ENCODE data around the gene EBNA1BP2. TPM values are rescaled to one million over a fixed set of nuclear protein-coding genes. Genes with fewer than 3 reads are reported as not detected.

The EBNA1BP2 gene
- total RNA-seq, 4 donors from 2014 or later: 41.5 to 110 (median 49.9) TPM

DNA sequence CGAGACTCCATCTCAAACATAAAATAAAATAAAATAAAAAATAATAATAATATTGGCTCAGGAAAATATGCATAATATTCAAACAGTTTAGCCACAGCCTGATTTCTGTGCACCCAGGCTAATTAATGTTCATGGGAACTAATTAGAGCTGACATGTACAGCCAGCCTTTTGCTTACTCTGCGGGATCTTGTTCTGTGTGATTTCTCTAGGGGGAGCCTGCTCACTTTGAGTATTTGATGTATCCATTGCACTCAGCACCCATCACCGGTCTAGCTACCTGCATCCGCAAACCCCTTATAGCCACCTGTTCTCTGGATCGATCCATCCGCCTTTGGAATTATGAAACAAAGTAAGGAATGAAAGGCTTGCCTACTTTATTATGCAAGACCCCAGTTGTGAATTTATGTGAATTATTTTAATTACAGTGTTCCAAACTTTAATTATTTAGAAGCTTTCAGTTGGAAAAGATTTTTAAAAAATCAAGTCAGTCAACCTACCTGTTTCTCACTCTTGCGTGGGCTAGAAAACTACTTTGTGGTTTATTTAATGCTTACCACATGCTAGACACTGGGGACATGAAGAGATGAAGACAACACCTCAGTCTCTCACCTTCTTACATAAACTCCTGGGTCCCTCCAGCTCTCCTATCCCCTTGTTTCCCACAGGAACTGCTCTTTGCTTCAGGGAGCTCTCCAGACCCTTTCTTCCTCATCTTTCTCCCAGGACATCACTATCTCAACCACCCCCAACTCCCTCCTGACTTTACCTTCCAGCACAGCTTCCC lies 25.4 kb upstream of the EBNA1BP2 start:
- TF ChIP-seq, protein P1, sequence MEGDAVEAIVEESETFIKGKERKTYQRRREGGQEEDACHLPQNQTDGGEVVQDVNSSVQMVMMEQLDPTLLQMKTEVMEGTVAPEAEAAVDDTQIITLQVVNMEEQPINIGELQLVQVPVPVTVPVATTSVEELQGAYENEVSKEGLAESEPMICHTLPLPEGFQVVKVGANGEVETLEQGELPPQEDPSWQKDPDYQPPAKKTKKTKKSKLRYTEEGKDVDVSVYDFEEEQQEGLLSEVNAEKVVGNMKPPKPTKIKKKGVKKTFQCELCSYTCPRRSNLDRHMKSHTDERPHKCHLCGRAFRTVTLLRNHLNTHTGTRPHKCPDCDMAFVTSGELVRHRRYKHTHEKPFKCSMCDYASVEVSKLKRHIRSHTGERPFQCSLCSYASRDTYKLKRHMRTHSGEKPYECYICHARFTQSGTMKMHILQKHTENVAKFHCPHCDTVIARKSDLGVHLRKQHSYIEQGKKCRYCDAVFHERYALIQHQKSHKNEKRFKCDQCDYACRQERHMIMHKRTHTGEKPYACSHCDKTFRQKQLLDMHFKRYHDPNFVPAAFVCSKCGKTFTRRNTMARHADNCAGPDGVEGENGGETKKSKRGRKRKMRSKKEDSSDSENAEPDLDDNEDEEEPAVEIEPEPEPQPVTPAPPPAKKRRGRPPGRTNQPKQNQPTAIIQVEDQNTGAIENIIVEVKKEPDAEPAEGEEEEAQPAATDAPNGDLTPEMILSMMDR (IDR thresholded peaks at IDR 0.05): no peak
- no peak for DNase-seq (ENCODE audit: low spot score)
- ATAC-seq (ENCODE audit: low FRiP score): no peak

DNA sequence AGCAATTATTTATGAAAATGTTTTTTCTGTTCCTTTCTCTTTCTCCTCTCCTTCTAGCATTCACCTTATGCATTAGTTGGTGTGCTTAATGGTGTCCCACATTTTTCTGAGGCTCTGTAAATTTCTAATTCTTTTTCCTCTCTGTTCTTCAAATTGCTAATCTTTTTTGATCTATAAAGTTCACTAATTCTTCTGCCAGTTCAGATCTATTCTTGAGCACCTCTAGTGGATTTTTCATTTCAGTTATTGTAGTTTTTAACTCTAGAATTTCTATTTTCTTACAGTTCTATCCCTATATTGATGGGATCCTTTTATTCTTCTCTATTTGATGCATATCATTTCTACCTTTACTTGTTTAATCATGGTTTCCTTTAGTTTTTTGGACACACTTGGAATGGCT lies 22.4 kb upstream of the EBNA1BP2 start:
- DNase-seq (ENCODE audit: low spot score) (no peak), ATAC-seq (ENCODE audit: low FRiP score) (no peak)
- TF ChIP-seq, protein P1 (IDR thresholded peaks at IDR 0.05): no peak

DNA sequence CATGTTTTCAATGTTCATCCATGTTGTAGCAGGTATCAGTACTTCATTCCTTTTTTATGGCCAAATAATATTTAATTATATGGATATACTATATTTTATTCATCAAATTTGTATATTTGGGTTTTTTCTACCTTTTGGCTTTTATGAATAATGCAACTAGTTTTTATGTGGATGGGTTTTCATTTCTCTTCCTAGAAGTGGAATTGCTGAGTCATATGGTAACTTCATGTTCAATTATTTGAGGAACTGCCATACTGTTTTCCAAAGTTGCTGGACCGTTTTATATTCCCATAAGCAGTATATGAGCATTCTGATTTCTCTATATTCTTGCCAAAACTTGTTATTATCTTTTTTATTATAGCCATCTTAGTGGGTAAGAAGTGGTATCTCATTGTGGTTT lies 16.0 kb upstream of the EBNA1BP2 start:
- TF ChIP-seq, protein P1 (IDR thresholded peaks at IDR 0.05): no peak
- ATAC-seq (ENCODE audit: low FRiP score) (no peak), DNase-seq (ENCODE audit: low spot score) (no peak)

DNA sequence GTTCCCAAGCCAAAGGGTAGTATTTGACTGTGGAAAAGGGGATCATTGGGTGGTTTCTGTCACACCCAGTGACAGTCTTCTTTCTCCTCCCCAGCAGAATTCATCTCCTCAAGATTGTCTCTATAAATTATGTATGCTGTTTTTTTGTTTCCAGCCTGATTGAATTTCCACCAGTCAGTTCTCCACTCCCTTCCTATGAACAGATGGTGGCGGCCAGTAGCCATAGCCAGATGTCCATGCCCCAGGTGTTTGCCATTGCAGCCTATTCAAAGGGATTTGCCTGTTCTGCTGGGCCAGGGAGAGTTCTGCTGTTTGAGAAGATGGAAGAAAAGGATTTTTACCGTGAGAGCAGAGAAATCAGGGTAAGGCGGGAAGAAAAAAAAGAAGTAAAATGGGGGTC lies 12.9 kb upstream of the EBNA1BP2 start:
- DNase-seq (ENCODE audit: low spot score) (no peak), ATAC-seq (ENCODE audit: low FRiP score) (no peak)
- TF ChIP-seq, protein P1 (IDR thresholded peaks at IDR 0.05): no peak

DNA sequence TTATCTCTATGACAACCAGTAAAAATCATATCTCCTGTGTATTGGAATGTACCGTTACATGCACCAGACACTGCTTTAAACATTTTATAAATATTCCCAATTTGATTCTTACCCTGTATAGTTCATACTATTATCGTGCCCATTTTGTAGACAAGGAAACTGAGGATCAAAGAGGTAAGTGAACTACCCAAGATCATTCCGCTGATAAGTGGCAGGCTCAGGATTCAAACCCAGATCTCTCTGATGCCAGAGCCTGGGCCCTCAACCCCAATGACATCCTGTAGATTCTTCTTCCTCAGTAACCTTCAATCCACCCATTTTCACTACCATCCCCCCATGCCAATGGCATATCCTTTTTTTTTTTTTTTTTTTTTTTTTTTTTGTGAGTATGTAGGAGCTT lies 12.3 kb upstream of the EBNA1BP2 start:
- ATAC-seq (ENCODE audit: low FRiP score) (no peak), DNase-seq (ENCODE audit: low spot score) (no peak)
- TF ChIP-seq, protein P1 (IDR thresholded peaks at IDR 0.05): no peak

DNA sequence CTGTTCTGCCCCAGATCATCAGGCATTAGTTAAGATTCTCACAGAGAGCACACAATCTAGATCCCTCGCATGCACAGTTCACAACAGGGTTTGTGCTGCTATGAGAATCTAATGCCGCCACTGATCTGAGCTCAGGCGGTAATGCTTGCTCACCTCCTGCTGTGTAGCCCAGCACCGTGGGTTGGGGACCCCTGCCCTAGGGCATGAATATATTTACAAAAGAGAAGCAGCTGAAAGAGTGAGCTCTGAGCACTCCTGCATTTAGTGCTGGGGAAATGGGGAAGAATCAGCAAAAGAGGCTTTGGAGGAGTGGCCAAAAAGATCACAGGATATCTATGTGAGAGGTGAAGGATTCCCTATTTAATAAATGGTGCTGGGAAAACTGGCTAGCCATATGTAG lies 5.6 kb upstream of the EBNA1BP2 start:
- no peak for DNase-seq (ENCODE audit: low spot score)
- TF ChIP-seq, protein P1 (IDR thresholded peaks at IDR 0.05): no peak
- no peak for ATAC-seq (ENCODE audit: low FRiP score)

DNA sequence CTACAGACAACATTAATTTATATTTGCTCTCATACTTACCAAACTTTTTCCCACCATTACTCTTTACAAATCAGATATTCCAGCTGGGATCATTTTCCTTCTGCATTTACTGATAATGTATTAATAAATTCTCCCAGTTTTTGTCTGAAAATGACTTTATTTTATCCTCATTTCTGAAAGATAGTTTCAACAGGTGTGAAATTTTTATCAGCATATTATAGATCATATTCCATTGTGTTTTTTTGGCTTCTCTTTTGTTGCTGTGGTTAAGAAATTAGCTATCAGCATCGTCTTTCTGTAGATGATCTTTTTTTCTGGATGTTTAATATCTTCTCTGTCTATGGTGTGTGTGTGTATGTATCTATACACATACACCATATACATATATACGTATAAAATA lies 2.8 kb upstream of the EBNA1BP2 start:
- ATAC-seq (ENCODE audit: low FRiP score) (no peak), DNase-seq (ENCODE audit: low spot score) (no peak)
- TF ChIP-seq, protein P1 (IDR thresholded peaks at IDR 0.05): no peak
